NCI-H1417 treated with DMSO at 0.1 percent for 48 hours (cell line): Measurements from ENCODE around the gene MYCBPAP.
A peak's percentile ranks its signal among the peaks of the same experiment; 100 is the strongest.
"Not testable (repeated sequence)": the region's sequence is repeated elsewhere in the genome, so short reads cannot be mapped to it uniquely, and the experiment has no call there.

Experiments
- DNase-seq: peaks from one replicate; lab custom pipeline; 2025; lab: John Stamatoyannopoulos, UW

The MYCBPAP gene

GRCh38 chr17:50471009-50471905 lies 37.0 kb upstream of the MYCBPAP start:
- DNase-seq = no peak

GRCh38 chr17:50472286-50472685 lies 36.0 kb upstream of the MYCBPAP start:
- DNase-seq = no peak

- not testable (repeated sequence) for DNase-seq
Observed at GRCh38 chr17:50472761-50473161, 35.5 kb upstream of the MYCBPAP start.

- no peak for DNase-seq
Observed at GRCh38 chr17:50473901-50474300, 34.3 kb upstream of the MYCBPAP start.

- DNase-seq = no peak
Observed at GRCh38 chr17:50474523-50474922, 33.7 kb upstream of the MYCBPAP start.

- no peak for DNase-seq
Observed at GRCh38 chr17:50475362-50475761, 32.9 kb upstream of the MYCBPAP start.

GRCh38 chr17:50475775-50476544 lies 32.3 kb upstream of the MYCBPAP start:
- not testable (repeated sequence) for DNase-seq

GRCh38 chr17:50476545-50477315 lies 31.5 kb upstream of the MYCBPAP start:
- no peak for DNase-seq

GRCh38 chr17:50477976-50478375 lies 30.3 kb upstream of the MYCBPAP start:
- no peak for DNase-seq

- DNase-seq = peak; percentile 50
Observed at GRCh38 chr17:50478391-50479381, 29.6 kb upstream of the MYCBPAP start, which contains the start of gene RSAD1. Gene RSAD1 (plus strand): TSS chr17:50478860. CDS start chr17:50478885, 25 bp downstream.

GRCh38 chr17:50479522-50480141 lies 28.6 kb upstream of the MYCBPAP start:
- DNase-seq = peak; percentile 23

GRCh38 chr17:50480142-50480764 lies 28.0 kb upstream of the MYCBPAP start:
- no peak for DNase-seq

- no peak for DNase-seq
Observed at GRCh38 chr17:50480854-50481490, 27.3 kb upstream of the MYCBPAP start.

GRCh38 chr17:50481648-50482047 lies 26.6 kb upstream of the MYCBPAP start:
- DNase-seq = no peak

GRCh38 chr17:50482110-50482509 lies 26.1 kb upstream of the MYCBPAP start:
- DNase-seq = no peak

GRCh38 chr17:50482516-50482915 lies 25.7 kb upstream of the MYCBPAP start:
- peak; percentile 3 for DNase-seq

- no peak for DNase-seq
Observed at GRCh38 chr17:50483266-50483665, 25.0 kb upstream of the MYCBPAP start.

GRCh38 chr17:50484386-50485155 lies 23.7 kb upstream of the MYCBPAP start:
- DNase-seq = no peak
